ENCODE results near the gene ANAPC13. TPM values are rescaled to one million over a fixed set of nuclear protein-coding genes. Genes with fewer than 3 reads are reported as not detected.

ANAPC13 gene
- total RNA-seq, 1 donor from 2014 or later, result 100 TPM

DNA sequence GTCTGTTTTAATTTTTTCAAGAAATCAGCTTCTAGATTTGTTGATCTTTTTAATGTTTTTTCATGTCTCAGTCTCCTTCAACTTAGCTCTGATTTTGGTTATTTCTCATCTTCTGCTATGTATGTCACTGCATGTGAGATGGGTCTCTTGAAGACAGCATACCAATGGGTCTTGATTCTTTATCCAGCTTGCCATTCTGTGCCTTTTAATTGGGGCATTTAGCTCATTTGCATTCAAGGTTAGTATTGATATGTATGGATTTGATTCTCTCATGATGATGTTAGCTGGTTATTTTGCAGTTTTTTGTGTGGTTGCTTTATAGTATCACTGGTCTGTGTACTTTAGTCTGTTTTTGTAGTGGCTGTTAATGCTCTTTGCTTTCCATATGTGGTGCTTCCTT, 39.5 kb upstream of the ANAPC13 start:
- Histone ChIP-seq H4K20me1 (ENCODE audit: low read depth) (no peaks in the 10 kb centered on the region), H3K27ac (no peak overlapping the region), H3K9ac (no peak overlapping the region), H3K27me3 (no peaks in the 10 kb centered on the region), H3K36me3 (peaks cover 7% of the 10 kb centered on the region), H3F3A (ENCODE audit: low read depth) (no peaks in the 10 kb centered on the region), H3K79me2 (ENCODE audit: low read depth) (peaks cover 9% of the 10 kb centered on the region), H3K9me3 (ENCODE audit: low read depth) (peaks cover 18% of the 10 kb centered on the region), H3K4me1 (no peaks in the 10 kb centered on the region), H3K4me2 (no peak overlapping the region), H2AFZ (replicated peaks) (no peak overlapping the region), H3K4me3 (no peak overlapping the region)
- H3K4me3 Mint-ChIP-seq, result no peak overlapping the region
- DNase-seq (ENCODE audit: low spot score), result no peak
- no peaks in the 10 kb centered on the region for H3K27me3 Mint-ChIP-seq (ENCODE audit: insufficient read depth, low read depth)
- H3K27ac Mint-ChIP-seq, result no peak overlapping the region
- peaks cover 53% of the 10 kb centered on the region for H3K9me3 Mint-ChIP-seq
- no peaks in the 10 kb centered on the region for H3K4me1 Mint-ChIP-seq
- no peak for TF ChIP-seq EZH2phosphoT487 (IDR thresholded peaks at IDR 0.05)
- TF ChIP-seq, protein P1, sequence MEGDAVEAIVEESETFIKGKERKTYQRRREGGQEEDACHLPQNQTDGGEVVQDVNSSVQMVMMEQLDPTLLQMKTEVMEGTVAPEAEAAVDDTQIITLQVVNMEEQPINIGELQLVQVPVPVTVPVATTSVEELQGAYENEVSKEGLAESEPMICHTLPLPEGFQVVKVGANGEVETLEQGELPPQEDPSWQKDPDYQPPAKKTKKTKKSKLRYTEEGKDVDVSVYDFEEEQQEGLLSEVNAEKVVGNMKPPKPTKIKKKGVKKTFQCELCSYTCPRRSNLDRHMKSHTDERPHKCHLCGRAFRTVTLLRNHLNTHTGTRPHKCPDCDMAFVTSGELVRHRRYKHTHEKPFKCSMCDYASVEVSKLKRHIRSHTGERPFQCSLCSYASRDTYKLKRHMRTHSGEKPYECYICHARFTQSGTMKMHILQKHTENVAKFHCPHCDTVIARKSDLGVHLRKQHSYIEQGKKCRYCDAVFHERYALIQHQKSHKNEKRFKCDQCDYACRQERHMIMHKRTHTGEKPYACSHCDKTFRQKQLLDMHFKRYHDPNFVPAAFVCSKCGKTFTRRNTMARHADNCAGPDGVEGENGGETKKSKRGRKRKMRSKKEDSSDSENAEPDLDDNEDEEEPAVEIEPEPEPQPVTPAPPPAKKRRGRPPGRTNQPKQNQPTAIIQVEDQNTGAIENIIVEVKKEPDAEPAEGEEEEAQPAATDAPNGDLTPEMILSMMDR (IDR thresholded peaks at IDR 0.05), result no peak
- TF ChIP-seq EZH2 (IDR thresholded peaks at IDR 0.05), result no peak
- peaks cover 44% of the 10 kb centered on the region for H3K36me3 Mint-ChIP-seq

DNA sequence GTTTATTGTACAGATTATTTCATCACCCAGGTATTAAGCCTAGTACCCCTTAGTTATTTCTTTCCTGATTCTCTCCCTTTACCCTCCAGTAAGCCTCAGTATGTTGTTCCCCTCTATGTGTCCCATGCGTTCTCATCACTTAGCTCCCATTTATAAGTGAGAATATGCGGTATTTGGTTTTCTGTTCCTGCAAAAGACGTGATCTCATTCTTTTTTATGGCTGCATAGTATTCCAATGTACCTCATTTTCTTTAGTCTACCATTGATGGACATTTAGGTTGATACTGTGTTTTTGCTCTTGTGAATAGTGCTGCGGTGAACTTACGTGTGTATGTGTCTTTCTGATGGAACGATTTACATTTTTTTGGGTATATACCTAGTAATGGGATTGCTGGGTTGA, 36.8 kb upstream of the ANAPC13 start:
- Histone ChIP-seq H3K27me3 (no peaks in the 10 kb centered on the region), H3K9me3 (ENCODE audit: low read depth) (peaks cover 32% of the 10 kb centered on the region), H3K4me2 (no peak overlapping the region), H3K9ac (no peak overlapping the region), H4K20me1 (ENCODE audit: low read depth) (no peaks in the 10 kb centered on the region), H2AFZ (replicated peaks) (no peak overlapping the region), H3K27ac (no peak overlapping the region), H3K79me2 (ENCODE audit: low read depth) (peaks cover 9% of the 10 kb centered on the region), H3K4me3 (no peak overlapping the region), H3K36me3 (peaks cover 15% of the 10 kb centered on the region), H3F3A (ENCODE audit: low read depth) (no peaks in the 10 kb centered on the region), H3K4me1 (no peaks in the 10 kb centered on the region)
- H3K27me3 Mint-ChIP-seq (ENCODE audit: insufficient read depth, low read depth), result no peaks in the 10 kb centered on the region
- H3K9me3 Mint-ChIP-seq, result peaks cover 60% of the 10 kb centered on the region
- no peak overlapping the region for H3K4me3 Mint-ChIP-seq
- DNase-seq (ENCODE audit: low spot score), result no peak
- no peaks in the 10 kb centered on the region for H3K4me1 Mint-ChIP-seq
- peaks cover 48% of the 10 kb centered on the region for H3K36me3 Mint-ChIP-seq
- no peak for TF ChIP-seq EZH2 (IDR thresholded peaks at IDR 0.05)
- TF ChIP-seq EZH2phosphoT487 (IDR thresholded peaks at IDR 0.05), result no peak
- no peak overlapping the region for H3K27ac Mint-ChIP-seq

DNA sequence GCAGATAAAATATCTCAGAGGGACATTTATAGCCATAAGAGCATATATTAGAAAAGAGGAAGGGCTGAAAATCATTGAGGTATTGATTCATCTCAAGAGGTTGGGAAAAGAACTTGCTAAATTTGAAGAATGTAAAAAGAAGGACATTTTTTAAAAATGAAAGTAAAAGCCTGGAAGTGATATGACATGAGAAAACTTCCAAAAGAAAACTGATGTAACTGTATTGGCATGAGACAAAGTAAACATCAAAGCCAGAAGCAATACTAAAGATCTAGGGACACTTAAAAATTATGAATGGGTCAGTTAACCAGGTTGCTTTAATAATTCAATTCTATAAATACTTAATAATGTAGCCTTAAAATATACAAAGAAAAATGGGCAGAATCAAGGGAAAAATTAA, 32.0 kb upstream of the ANAPC13 start:
- Histone ChIP-seq H3K27ac (no peak overlapping the region), H3K27me3 (no peaks in the 10 kb centered on the region), H3K4me2 (no peak overlapping the region), H3K4me1 (peaks cover 6% of the 10 kb centered on the region), H3K79me2 (ENCODE audit: low read depth) (no peaks in the 10 kb centered on the region), H3F3A (ENCODE audit: low read depth) (no peaks in the 10 kb centered on the region), H3K4me3 (no peak overlapping the region), H3K9me3 (ENCODE audit: low read depth) (peaks cover 16% of the 10 kb centered on the region), H3K36me3 (peaks cover 15% of the 10 kb centered on the region), H4K20me1 (ENCODE audit: low read depth) (no peaks in the 10 kb centered on the region), H3K9ac (no peak overlapping the region), H2AFZ (replicated peaks) (no peak overlapping the region)
- Mint-ChIP-seq H3K27me3 (ENCODE audit: insufficient read depth, low read depth) (no peaks in the 10 kb centered on the region), H3K4me3 (no peak overlapping the region), H3K4me1 (peaks cover 12% of the 10 kb centered on the region), H3K27ac (no peak overlapping the region), H3K9me3 (peaks cover 25% of the 10 kb centered on the region), H3K36me3 (peaks cover 38% of the 10 kb centered on the region)
- TF ChIP-seq, protein P1 (IDR thresholded peaks at IDR 0.05), result no peak
- TF ChIP-seq EZH2phosphoT487 (IDR thresholded peaks at IDR 0.05) (no peak), EZH2 (IDR thresholded peaks at IDR 0.05) (no peak)
- no peak for DNase-seq (ENCODE audit: low spot score)

DNA sequence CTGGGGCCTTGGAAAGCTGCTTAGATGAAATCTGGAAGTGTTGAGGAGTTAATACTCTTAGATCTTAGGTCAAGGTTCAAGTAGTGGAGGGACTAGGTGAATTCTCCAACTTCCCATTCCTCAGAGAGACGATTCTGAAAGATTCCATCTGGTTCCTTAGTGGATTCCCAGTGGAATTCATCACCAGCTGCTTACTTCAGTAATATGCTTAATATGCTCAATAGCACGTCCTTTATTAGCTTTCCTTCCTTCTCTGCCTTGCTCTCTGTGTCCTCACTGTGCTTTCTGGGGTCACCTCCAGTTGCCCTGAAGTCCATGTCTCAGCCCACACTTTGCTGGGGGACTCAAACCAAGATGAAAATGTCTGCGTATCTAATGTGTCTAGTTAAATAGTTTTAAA, 31.1 kb upstream of the ANAPC13 start:
- no peak overlapping the region for H3K4me3 ChIP-seq
- Mint-ChIP-seq H3K27ac (no peak overlapping the region), H3K27me3 (ENCODE audit: insufficient read depth, low read depth) (no peaks in the 10 kb centered on the region), H3K4me3 (no peak overlapping the region), H3K9me3 (peaks cover 17% of the 10 kb centered on the region), H3K4me1 (peaks cover 12% of the 10 kb centered on the region), H3K36me3 (peaks cover 30% of the 10 kb centered on the region)
- H2AFZ ChIP-seq (replicated peaks), result no peak overlapping the region
- no peaks in the 10 kb centered on the region for H3K79me2 ChIP-seq (ENCODE audit: low read depth)
- H3F3A ChIP-seq (ENCODE audit: low read depth), result no peaks in the 10 kb centered on the region
- DNase-seq (ENCODE audit: low spot score), result no peak
- H3K27me3 ChIP-seq, result no peaks in the 10 kb centered on the region
- no peaks in the 10 kb centered on the region for H4K20me1 ChIP-seq (ENCODE audit: low read depth)
- no peak overlapping the region for H3K4me2 ChIP-seq
- no peak overlapping the region for H3K27ac ChIP-seq
- peaks cover 6% of the 10 kb centered on the region for H3K4me1 ChIP-seq
- TF ChIP-seq EZH2phosphoT487 (IDR thresholded peaks at IDR 0.05) (no peak), EZH2 (IDR thresholded peaks at IDR 0.05) (no peak)
- TF ChIP-seq, protein P1 (IDR thresholded peaks at IDR 0.05), result no peak
- H3K9me3 ChIP-seq (ENCODE audit: low read depth), result peaks cover 16% of the 10 kb centered on the region
- H3K36me3 ChIP-seq, result peaks cover 12% of the 10 kb centered on the region
- no peak overlapping the region for H3K9ac ChIP-seq
